Peyer's patch (tissue), 4 donors: ENCODE data around the gene OOEP.

ENCODE experiments used
- POLR2A ChIP-seq, 2 donors: fragments of 450-650 bp; IDR thresholded peaks; one replicate each; pipeline ENCODE4 v1.5.1; 2017; ENCODE audit warnings: antibody characterized with exemption in 2 of 2, mild to moderate bottlenecking in 2 of 2, moderate library complexity in 2 of 2
- TF ChIP-seq, protein P1 (sequence below), 6 experiments: fragments of 450-650 bp in 4 of 6; fragments of 200-600 bp in 2 of 6; sonication (generic) in 1 of 6; IDR thresholded peaks; one replicate each; pipeline ENCODE4 v1.5.1; 2017 to 2019; ENCODE audit warnings: antibody characterized with exemption in 6 of 6, mild to moderate bottlenecking in 3 of 6, moderate library complexity in 1 of 6

- TF ChIP-seq, protein P1, sequence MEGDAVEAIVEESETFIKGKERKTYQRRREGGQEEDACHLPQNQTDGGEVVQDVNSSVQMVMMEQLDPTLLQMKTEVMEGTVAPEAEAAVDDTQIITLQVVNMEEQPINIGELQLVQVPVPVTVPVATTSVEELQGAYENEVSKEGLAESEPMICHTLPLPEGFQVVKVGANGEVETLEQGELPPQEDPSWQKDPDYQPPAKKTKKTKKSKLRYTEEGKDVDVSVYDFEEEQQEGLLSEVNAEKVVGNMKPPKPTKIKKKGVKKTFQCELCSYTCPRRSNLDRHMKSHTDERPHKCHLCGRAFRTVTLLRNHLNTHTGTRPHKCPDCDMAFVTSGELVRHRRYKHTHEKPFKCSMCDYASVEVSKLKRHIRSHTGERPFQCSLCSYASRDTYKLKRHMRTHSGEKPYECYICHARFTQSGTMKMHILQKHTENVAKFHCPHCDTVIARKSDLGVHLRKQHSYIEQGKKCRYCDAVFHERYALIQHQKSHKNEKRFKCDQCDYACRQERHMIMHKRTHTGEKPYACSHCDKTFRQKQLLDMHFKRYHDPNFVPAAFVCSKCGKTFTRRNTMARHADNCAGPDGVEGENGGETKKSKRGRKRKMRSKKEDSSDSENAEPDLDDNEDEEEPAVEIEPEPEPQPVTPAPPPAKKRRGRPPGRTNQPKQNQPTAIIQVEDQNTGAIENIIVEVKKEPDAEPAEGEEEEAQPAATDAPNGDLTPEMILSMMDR (IDR thresholded peaks at IDR 0.05): no peak
- TF ChIP-seq POLR2A (IDR thresholded peaks at IDR 0.05): no peak
These were observed 18.7 kb upstream of the OOEP start for GRCh38 chr6:73388433-73388799.
